HepG2 (cell line): ENCODE measurements around the gene TRIM25. TPM values are rescaled to one million over a fixed set of nuclear protein-coding genes. Genes with fewer than 3 reads are reported as not detected.
A peak's percentile ranks its signal among the peaks of the same experiment; 100 is the strongest.

Source experiments
- MIER2 ChIP-seq: IDR thresholded peaks from 2 replicates; pipeline ENCODE4 v1.6.1; 2016; ENCODE audit warnings: missing biosample characterization, missing genetic modification reagents
- REXO4 ChIP-seq: sonication (generic); formaldehyde crosslinking; IDR thresholded peaks from 2 replicates; pipeline ENCODE4 v1.8.0; 2022; ENCODE audit warnings: missing genetic modification reagents, mild to moderate bottlenecking, borderline replicate concordance
- RFX3 ChIP-seq: IDR thresholded peaks from 2 replicates; pipeline ENCODE4 v1.6.1; 2016; ENCODE audit warnings: missing biosample characterization, missing genetic modification reagents
- SRF ChIP-seq: IDR thresholded peaks from 2 replicates; pipeline ENCODE4 v1.6.1; 2011; ENCODE audit warnings: mild to moderate bottlenecking, low read depth, low read length, moderate library complexity
- SUZ12 ChIP-seq: fragments of 150-350 bp; IDR thresholded peaks from 2 replicates; pipeline ENCODE4 v1.6.1; 2014; ENCODE audit warnings: low read depth, low read length
- ZNF329 ChIP-seq: sonication (generic); formaldehyde crosslinking; IDR thresholded peaks from 2 replicates; pipeline ENCODE4 v1.9.0; 2021; ENCODE audit warnings: low read depth, mild to moderate bottlenecking, missing genetic modification reagents
- ZNF337 ChIP-seq: sonication (generic); formaldehyde crosslinking; IDR thresholded peaks from 2 replicates; pipeline ENCODE4 v1.5.1; 2020; ENCODE audit warnings: missing genetic modification reagents, low read depth, mild to moderate bottlenecking, borderline replicate concordance
- ZNF558 ChIP-seq: sonication (generic); formaldehyde crosslinking; IDR thresholded peaks from 2 replicates; pipeline ENCODE4 v1.9.0; 2022; ENCODE audit warnings: mild to moderate bottlenecking, missing genetic modification reagents, borderline replicate concordance
- polyA plus RNA-seq, 8 experiments: library from polyadenylated mRNA; depleted of rRNA in 3 of 8; stranded (reverse) in 7 of 8; unstranded in 1 of 8; fragments of >200 nt; fragmentation: Illumina TruSeq in 4 of 8; extraction: Trizol in 4 of 8; gene quantifications; 2 replicates each; pipeline versions ENCODE4 v1.2.1 to v1.2.3, GENCODE V29; 2011 to 2016; ENCODE audit warnings: low read depth in 4 of 8, missing spikeins in 1 of 8, mixed read lengths in 1 of 8; ENCODE audit not compliant: insufficient read depth in 1 of 8
- total RNA-seq, 5 experiments: library from RNA; depleted of rRNA; stranded (reverse); fragments of >200 nt; fragmentation: Illumina TruSeq; extraction: Trizol; gene quantifications; 2 replicates each; pipeline ENCODE4 v1.2.3, GENCODE V29; 2016; ENCODE audit warnings: low read depth in 1 of 5
- TF ChIP-seq, protein P1 (sequence below), 2 experiments: sonication (generic) in 1 of 2; formaldehyde crosslinking in 1 of 2; IDR thresholded peaks; 2 replicates each; pipeline versions ENCODE4 v1.6.1 to v1.9.0; 2014 to 2022; ENCODE audit warnings: antibody characterized with exemption in 1 of 2, borderline replicate concordance in 1 of 2, inconsistent platforms in 1 of 2, low read depth in 1 of 2, missing genetic modification reagents in 1 of 2
- TF ChIP-seq, protein P2 (sequence below): IDR thresholded peaks from 2 replicates; pipeline ENCODE4 v1.6.1; 2012; ENCODE audit warnings: low read length, improper control_type of control experiment
- TF ChIP-seq, protein P3 (sequence below): sonication (generic); formaldehyde crosslinking; IDR thresholded peaks from 2 replicates; pipeline ENCODE4 v1.9.0; 2022; ENCODE audit warnings: missing genetic modification reagents, mild to moderate bottlenecking, borderline replicate concordance

The TRIM25 gene
- total and polyA plus RNA-seq, 2 of the 13 experiments (the other 11 are each of a cell fraction or from before 2014, with no cell fraction given) = 30.8 to 42.2 TPM

DNA sequence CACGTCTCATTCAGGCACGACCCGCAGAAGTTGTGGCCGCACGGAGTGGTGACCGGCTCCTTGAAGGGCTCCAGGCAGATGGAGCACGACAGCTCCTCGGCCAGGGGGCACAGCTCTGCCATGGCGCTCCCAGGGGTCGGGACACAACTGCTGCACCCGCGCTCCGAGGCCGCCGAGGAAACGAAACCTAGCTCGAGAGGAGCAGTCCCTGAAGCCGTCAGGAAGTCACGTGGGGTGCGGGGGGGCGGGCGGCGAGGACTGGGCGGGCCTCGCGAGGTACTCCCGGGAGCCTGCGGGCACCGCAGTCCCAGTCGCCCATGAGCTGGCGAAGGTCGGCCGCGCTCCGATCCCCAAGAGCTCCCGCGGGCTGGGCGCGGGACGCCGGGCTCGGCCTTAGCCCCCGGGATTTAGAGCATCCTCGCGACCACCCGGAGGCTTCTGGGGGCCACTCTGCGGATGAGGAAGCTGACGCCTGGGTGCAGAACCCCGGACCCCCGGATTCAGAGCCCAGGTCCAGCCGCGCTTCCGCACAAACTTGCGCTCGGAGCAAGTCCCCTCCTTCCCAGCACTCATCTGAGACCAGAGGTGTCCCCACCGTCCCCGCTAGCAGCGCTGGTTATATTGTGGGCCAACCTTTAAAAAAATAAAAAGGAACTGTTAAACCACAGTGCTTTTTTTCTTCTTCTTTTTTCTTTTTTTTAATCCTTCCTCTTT, at the start of gene TRIM25 (continued):
- 0 out of 2 replicates have a peak, but pooled peaks have one; percentile 26 for TF ChIP-seq MIER2
- no peak for TF ChIP-seq SUZ12
- peak; percentile 86; the same call in 1 of the 2 replicates for TF ChIP-seq ZNF558 (CRISPR knock-in tag)
- no peak for TF ChIP-seq RFX3 (CRISPR knock-in tag)
- TF ChIP-seq, protein P1, sequence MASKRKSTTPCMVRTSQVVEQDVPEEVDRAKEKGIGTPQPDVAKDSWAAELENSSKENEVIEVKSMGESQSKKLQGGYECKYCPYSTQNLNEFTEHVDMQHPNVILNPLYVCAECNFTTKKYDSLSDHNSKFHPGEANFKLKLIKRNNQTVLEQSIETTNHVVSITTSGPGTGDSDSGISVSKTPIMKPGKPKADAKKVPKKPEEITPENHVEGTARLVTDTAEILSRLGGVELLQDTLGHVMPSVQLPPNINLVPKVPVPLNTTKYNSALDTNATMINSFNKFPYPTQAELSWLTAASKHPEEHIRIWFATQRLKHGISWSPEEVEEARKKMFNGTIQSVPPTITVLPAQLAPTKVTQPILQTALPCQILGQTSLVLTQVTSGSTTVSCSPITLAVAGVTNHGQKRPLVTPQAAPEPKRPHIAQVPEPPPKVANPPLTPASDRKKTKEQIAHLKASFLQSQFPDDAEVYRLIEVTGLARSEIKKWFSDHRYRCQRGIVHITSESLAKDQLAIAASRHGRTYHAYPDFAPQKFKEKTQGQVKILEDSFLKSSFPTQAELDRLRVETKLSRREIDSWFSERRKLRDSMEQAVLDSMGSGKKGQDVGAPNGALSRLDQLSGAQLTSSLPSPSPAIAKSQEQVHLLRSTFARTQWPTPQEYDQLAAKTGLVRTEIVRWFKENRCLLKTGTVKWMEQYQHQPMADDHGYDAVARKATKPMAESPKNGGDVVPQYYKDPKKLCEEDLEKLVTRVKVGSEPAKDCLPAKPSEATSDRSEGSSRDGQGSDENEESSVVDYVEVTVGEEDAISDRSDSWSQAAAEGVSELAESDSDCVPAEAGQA (IDR thresholded peaks at IDR 0.05; ENCODE audit: low read depth) = no peak
- TF ChIP-seq, protein P1 (CRISPR knock-in tag; IDR thresholded peaks at IDR 0.05; ENCODE audit: borderline replicate concordance) = no peak
- TF ChIP-seq, protein P2, sequence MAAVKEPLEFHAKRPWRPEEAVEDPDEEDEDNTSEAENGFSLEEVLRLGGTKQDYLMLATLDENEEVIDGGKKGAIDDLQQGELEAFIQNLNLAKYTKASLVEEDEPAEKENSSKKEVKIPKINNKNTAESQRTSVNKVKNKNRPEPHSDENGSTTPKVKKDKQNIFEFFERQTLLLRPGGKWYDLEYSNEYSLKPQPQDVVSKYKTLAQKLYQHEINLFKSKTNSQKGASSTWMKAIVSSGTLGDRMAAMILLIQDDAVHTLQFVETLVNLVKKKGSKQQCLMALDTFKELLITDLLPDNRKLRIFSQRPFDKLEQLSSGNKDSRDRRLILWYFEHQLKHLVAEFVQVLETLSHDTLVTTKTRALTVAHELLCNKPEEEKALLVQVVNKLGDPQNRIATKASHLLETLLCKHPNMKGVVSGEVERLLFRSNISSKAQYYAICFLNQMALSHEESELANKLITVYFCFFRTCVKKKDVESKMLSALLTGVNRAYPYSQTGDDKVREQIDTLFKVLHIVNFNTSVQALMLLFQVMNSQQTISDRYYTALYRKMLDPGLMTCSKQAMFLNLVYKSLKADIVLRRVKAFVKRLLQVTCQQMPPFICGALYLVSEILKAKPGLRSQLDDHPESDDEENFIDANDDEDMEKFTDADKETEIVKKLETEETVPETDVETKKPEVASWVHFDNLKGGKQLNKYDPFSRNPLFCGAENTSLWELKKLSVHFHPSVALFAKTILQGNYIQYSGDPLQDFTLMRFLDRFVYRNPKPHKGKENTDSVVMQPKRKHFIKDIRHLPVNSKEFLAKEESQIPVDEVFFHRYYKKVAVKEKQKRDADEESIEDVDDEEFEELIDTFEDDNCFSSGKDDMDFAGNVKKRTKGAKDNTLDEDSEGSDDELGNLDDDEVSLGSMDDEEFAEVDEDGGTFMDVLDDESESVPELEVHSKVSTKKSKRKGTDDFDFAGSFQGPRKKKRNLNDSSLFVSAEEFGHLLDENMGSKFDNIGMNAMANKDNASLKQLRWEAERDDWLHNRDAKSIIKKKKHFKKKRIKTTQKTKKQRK = no peak
- TF ChIP-seq ZNF329 (CRISPR knock-in tag) = peak; percentile 89
- TF ChIP-seq SRF = no peak
- TF ChIP-seq, protein P3, sequence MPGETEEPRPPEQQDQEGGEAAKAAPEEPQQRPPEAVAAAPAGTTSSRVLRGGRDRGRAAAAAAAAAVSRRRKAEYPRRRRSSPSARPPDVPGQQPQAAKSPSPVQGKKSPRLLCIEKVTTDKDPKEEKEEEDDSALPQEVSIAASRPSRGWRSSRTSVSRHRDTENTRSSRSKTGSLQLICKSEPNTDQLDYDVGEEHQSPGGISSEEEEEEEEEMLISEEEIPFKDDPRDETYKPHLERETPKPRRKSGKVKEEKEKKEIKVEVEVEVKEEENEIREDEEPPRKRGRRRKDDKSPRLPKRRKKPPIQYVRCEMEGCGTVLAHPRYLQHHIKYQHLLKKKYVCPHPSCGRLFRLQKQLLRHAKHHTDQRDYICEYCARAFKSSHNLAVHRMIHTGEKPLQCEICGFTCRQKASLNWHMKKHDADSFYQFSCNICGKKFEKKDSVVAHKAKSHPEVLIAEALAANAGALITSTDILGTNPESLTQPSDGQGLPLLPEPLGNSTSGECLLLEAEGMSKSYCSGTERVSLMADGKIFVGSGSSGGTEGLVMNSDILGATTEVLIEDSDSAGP (CRISPR knock-in tag) = peak; percentile 87; the same call in 1 of the 2 replicates
- TF ChIP-seq REXO4 (CRISPR knock-in tag) = no peak
- TF ChIP-seq ZNF337 (CRISPR knock-in tag) = 0 out of 2 replicates have a peak, but pooled peaks have one; percentile 81
